ENCODE data around the gene SYT1.

The SYT1 gene

GRCh38 chr12:78929075-78929418 is 64.5 kb downstream of the SYT1 start:
- Mint-ChIP-seq H3K36me3 (ENCODE audit: low read depth) (no peaks in the 10 kb centered on the region), H3K4me3 (no peak overlapping the region), H3K4me1 (ENCODE audit: low read depth) (no peaks in the 10 kb centered on the region), H3K27me3 (no peaks in the 10 kb centered on the region), H3K9me3 (peaks cover 13% of the 10 kb centered on the region), H3K27ac (no peak overlapping the region)

GRCh38 chr12:78931466-78931990 is 67.0 kb downstream of the SYT1 start:
- Mint-ChIP-seq H3K9me3 (peaks cover 13% of the 10 kb centered on the region), H3K4me3 (no peak overlapping the region), H3K27ac (no peak overlapping the region), H3K27me3 (no peaks in the 10 kb centered on the region), H3K4me1 (ENCODE audit: low read depth) (no peaks in the 10 kb centered on the region), H3K36me3 (ENCODE audit: low read depth) (no peaks in the 10 kb centered on the region)

DNA sequence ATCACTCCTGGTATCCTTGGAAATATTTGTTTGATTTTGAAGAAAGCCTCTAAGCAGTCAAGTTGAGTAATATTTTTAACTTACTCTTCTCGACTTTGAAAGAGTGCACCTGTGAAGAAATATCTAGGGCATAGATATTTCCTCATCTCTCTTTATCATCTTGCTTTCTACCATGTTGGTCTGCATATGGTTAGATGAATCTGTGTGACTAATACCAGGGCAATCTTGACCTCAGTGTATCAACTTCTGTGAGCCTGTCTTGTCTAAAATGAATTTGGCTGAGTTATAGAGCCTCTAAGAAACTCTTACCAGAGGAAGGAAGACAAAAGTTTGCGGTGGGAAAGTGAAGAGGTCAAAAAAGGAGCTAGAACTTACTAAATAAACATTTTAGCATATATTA is 68.4 kb downstream of the SYT1 start:
- peaks cover 8% of the 10 kb centered on the region for H3K9me3 Mint-ChIP-seq
- H3K4me3 Mint-ChIP-seq: no peak overlapping the region
- no peaks in the 10 kb centered on the region for H3K36me3 Mint-ChIP-seq (ENCODE audit: low read depth)
- no peak overlapping the region for H3K27ac Mint-ChIP-seq
- H3K4me1 Mint-ChIP-seq (ENCODE audit: low read depth): no peaks in the 10 kb centered on the region
- H3K27me3 Mint-ChIP-seq: no peaks in the 10 kb centered on the region

- H3K9me3 Mint-ChIP-seq: peaks cover 8% of the 10 kb centered on the region
- H3K27me3 Mint-ChIP-seq: no peaks in the 10 kb centered on the region
- no peak overlapping the region for H3K4me3 Mint-ChIP-seq
- no peak overlapping the region for H3K27ac Mint-ChIP-seq
- H3K4me1 Mint-ChIP-seq (ENCODE audit: low read depth): no peaks in the 10 kb centered on the region
- H3K36me3 Mint-ChIP-seq (ENCODE audit: low read depth): no peaks in the 10 kb centered on the region
These were observed 73.9 kb downstream of the SYT1 start for GRCh38 chr12:78938341-78939084.

DNA sequence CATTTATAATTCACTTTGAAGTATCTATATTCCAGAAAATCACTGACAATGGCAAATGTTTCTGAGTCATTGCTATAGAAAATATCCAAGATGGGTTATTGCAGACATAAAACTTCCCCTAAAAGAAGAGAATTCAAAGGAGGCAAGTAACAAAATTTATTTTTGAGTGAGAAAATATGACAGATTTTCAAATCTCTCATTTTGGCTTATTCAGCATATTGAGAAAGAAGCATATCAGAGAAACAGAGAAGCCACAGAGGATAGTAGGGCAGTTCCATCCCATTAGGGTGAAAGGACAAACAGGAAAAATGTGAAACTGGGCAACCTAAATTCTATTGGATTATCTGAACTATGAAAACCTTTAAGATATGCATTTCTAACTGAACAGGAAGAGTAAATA is 85.0 kb downstream of the SYT1 start:
- no peak overlapping the region for H3K4me3 Mint-ChIP-seq
- H3K27ac Mint-ChIP-seq: no peak overlapping the region
- H3K36me3 Mint-ChIP-seq (ENCODE audit: low read depth): no peaks in the 10 kb centered on the region
- no peaks in the 10 kb centered on the region for H3K4me1 Mint-ChIP-seq (ENCODE audit: low read depth)
- no peaks in the 10 kb centered on the region for H3K27me3 Mint-ChIP-seq
- no peaks in the 10 kb centered on the region for H3K9me3 Mint-ChIP-seq

GRCh38 chr12:78951803-78952551 is 87.4 kb downstream of the SYT1 start:
- no peak overlapping the region for H3K27ac Mint-ChIP-seq

GRCh38 chr12:78952552-78952929 is 88.0 kb downstream of the SYT1 start:
- no peak overlapping the region for H3K4me3 Mint-ChIP-seq
- no peak overlapping the region for H3K27ac Mint-ChIP-seq
- no peaks in the 10 kb centered on the region for H3K27me3 Mint-ChIP-seq
- no peaks in the 10 kb centered on the region for H3K9me3 Mint-ChIP-seq
- H3K36me3 Mint-ChIP-seq (ENCODE audit: low read depth): no peaks in the 10 kb centered on the region
- no peaks in the 10 kb centered on the region for H3K4me1 Mint-ChIP-seq (ENCODE audit: low read depth)

More at GRCh38 chr12:78951803-78952551, 87.4 kb downstream of the SYT1 start:
- Mint-ChIP-seq H3K27me3 (no peaks in the 10 kb centered on the region), H3K4me3 (no peak overlapping the region), H3K36me3 (ENCODE audit: low read depth) (no peaks in the 10 kb centered on the region), H3K4me1 (ENCODE audit: low read depth) (no peaks in the 10 kb centered on the region), H3K9me3 (no peaks in the 10 kb centered on the region)

DNA sequence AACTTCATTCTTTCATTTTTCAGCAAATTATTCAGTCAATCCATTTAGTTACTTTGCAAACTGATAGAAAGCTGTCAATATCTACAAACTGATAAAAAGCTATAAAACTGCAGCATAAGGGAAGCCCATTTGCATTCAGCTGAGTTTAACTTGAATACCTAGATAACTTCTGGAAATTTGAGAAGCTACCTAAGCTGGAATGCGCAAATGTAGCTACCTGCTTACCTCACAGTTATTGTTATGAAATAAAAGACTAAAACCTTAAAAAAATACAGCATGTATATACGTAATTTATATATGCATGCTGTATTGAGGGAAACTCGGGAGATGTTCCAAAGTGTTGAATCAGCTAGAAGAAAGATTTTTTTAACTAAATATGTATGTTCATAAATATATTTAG is 94.4 kb downstream of the SYT1 start:
- no peaks in the 10 kb centered on the region for H3K36me3 Mint-ChIP-seq (ENCODE audit: low read depth)
- H3K4me1 Mint-ChIP-seq (ENCODE audit: low read depth): no peaks in the 10 kb centered on the region
- no peak overlapping the region for H3K4me3 Mint-ChIP-seq
- H3K9me3 Mint-ChIP-seq: no peaks in the 10 kb centered on the region
- no peak overlapping the region for H3K27ac Mint-ChIP-seq
- no peaks in the 10 kb centered on the region for H3K27me3 Mint-ChIP-seq

- Mint-ChIP-seq H3K36me3 (ENCODE audit: low read depth) (no peaks in the 10 kb centered on the region), H3K9me3 (no peaks in the 10 kb centered on the region), H3K27ac (no peak overlapping the region), H3K4me1 (ENCODE audit: low read depth) (no peaks in the 10 kb centered on the region), H3K27me3 (no peaks in the 10 kb centered on the region), H3K4me3 (no peak overlapping the region)
These were observed 95.0 kb downstream of the SYT1 start for GRCh38 chr12:78959556-78959955.

DNA sequence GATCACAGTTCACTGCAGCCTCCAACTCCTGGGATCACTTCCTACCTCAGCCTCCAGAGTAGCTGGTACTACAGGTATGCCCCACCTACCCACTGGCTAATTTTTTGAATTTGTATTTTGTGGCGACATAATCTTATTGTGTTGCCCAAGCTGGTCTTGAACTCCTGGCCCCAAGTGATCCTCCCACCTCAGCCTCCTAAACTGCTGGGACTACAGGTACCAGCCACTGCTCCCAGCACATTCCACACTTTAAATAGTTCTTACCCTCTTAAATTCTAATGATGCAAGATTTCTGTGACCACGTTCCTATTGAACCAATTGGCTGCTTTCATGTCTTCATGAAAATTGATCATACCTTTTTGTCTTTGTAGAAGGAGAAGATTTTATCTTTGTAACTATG is 96.6 kb downstream of the SYT1 start:
- no peaks in the 10 kb centered on the region for H3K27me3 Mint-ChIP-seq
- no peaks in the 10 kb centered on the region for H3K4me1 Mint-ChIP-seq (ENCODE audit: low read depth)
- H3K36me3 Mint-ChIP-seq (ENCODE audit: low read depth): no peaks in the 10 kb centered on the region
- H3K27ac Mint-ChIP-seq: no peak overlapping the region
- no peak overlapping the region for H3K4me3 Mint-ChIP-seq
- no peaks in the 10 kb centered on the region for H3K9me3 Mint-ChIP-seq

DNA sequence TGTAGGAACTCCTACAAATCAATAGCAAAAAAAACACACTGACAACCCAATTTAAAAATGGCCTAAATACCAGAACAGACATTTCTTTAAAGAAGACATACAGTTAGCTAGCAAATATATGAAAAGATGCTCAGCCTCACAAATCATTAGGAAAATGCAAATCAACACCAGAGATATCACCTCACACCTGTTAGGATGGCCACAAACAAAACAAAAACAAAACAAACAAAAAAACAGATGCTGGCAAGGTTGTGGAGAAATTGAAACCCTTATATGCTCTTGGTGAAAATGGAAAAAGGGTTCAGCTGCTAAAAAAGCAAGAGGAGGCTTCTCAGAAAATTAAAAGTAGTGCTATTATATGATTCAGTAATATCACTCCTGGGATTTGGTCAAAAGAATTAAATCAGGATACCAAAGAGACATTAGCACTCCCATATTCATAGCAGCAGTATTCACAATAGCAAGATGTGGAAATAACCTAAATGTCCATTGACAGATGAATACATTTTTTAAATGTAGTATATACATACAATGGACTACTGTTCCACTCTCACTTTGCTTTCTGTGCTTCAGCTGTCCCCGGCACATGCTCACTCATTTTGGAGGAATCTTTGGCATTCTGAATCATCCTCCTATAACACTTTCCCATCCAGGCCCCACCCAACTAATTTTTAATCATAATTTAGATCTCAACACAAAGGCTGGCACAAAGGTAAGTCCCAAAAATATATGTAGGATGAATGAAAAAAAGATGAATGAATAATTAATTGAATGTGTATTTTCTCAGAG is 99.1 kb downstream of the SYT1 start:
- no peaks in the 10 kb centered on the region for H3K4me1 Mint-ChIP-seq (ENCODE audit: low read depth)
- H3K9me3 Mint-ChIP-seq: peaks cover 7% of the 10 kb centered on the region
- no peaks in the 10 kb centered on the region for H3K36me3 Mint-ChIP-seq (ENCODE audit: low read depth)
- no peak overlapping the region for H3K4me3 Mint-ChIP-seq
- no peak overlapping the region for H3K27ac Mint-ChIP-seq
- H3K27me3 Mint-ChIP-seq: no peaks in the 10 kb centered on the region

GRCh38 chr12:78964521-78964920 is 99.9 kb downstream of the SYT1 start:
- no peaks in the 10 kb centered on the region for H3K36me3 Mint-ChIP-seq (ENCODE audit: low read depth)
- no peaks in the 10 kb centered on the region for H3K4me1 Mint-ChIP-seq (ENCODE audit: low read depth)
- peaks cover 7% of the 10 kb centered on the region for H3K9me3 Mint-ChIP-seq
- no peak overlapping the region for H3K27ac Mint-ChIP-seq
- H3K4me3 Mint-ChIP-seq: no peak overlapping the region
- no peaks in the 10 kb centered on the region for H3K27me3 Mint-ChIP-seq

DNA sequence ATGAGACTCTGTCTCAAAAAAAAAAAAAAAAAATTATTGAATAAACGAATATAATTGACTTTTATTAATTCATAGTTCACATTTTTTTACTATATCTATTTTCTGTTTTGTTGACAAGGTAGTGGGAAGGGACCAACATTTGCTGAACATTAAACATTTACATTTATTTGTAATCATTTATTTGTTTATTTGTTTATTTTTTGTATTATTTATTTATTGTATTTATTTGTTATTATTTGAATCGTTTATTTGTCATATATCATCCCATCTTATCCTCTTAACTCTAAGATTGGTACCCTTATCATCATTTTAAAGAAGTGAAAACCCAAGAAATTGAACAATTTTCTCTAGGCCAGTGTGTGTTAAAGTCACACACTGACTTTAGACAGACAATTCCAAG is 101.5 kb downstream of the SYT1 start:
- Mint-ChIP-seq H3K36me3 (ENCODE audit: low read depth) (no peaks in the 10 kb centered on the region), H3K4me3 (no peak overlapping the region), H3K9me3 (peaks cover 11% of the 10 kb centered on the region), H3K27ac (no peak overlapping the region), H3K27me3 (no peaks in the 10 kb centered on the region), H3K4me1 (ENCODE audit: low read depth) (no peaks in the 10 kb centered on the region)

DNA sequence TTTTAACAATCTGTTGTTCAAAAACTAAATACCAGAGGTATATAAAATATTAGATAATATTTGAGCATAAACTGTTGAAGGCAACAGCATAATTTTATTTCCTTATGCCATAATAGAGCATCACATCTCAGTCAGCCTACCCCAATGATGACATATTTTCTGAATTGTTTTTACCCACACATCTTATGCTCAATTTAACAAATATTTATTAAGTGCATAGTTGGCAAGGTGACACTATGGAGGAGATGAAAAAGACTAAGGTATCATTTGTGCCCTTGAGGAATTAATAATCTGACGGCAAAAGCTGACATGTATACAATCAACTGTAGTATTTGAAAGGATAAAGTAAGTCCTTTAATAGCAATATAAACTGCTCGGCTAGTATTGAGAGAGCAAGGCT is 102.4 kb downstream of the SYT1 start:
- H3K4me1 Mint-ChIP-seq (ENCODE audit: low read depth): no peaks in the 10 kb centered on the region
- peaks cover 11% of the 10 kb centered on the region for H3K9me3 Mint-ChIP-seq
- H3K36me3 Mint-ChIP-seq (ENCODE audit: low read depth): no peaks in the 10 kb centered on the region
- no peaks in the 10 kb centered on the region for H3K27me3 Mint-ChIP-seq
- H3K4me3 Mint-ChIP-seq: no peak overlapping the region
- H3K27ac Mint-ChIP-seq: no peak overlapping the region

DNA sequence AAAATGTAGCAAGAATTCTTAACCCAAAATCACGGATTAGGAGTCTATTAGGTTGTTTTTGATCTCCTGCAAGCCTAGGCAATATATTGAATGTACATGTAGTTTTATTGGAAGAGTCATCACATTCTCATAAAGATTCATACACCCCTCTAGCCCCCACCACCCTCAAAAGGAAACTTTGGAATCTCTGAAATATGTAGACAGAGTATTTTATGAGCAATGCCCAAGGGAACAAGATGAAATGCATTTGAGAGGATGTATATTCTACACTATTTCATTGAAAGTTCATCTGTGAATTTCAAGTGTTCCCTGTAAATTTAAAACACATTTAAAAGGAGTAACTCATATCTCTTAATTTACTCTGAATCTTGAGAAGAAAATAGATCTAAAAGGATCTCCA is 103.7 kb downstream of the SYT1 start:
- no peaks in the 10 kb centered on the region for H3K36me3 Mint-ChIP-seq (ENCODE audit: low read depth)
- no peak overlapping the region for H3K27ac Mint-ChIP-seq
- no peak overlapping the region for H3K4me3 Mint-ChIP-seq
- peaks cover 11% of the 10 kb centered on the region for H3K9me3 Mint-ChIP-seq
- H3K4me1 Mint-ChIP-seq (ENCODE audit: low read depth): no peaks in the 10 kb centered on the region
- H3K27me3 Mint-ChIP-seq: no peaks in the 10 kb centered on the region

Measured in stimulated activated naive CD8-positive, alpha-beta T cell treated with anti-CD3 and anti-CD28 coated beads, Interleukin-15, Interleukin-2, amounts not matched to agents 100 ng/mL and 50 ng/mL, for 24 hours (primary cell).